ENCODE measurements around the gene CEP68. TPM values are rescaled to one million over a fixed set of nuclear protein-coding genes. Genes with fewer than 3 reads are reported as not detected.

Gene CEP68
- total RNA-seq, 2 experiments from 2014 or later = 4.9 to 6.0 TPM

DNA sequence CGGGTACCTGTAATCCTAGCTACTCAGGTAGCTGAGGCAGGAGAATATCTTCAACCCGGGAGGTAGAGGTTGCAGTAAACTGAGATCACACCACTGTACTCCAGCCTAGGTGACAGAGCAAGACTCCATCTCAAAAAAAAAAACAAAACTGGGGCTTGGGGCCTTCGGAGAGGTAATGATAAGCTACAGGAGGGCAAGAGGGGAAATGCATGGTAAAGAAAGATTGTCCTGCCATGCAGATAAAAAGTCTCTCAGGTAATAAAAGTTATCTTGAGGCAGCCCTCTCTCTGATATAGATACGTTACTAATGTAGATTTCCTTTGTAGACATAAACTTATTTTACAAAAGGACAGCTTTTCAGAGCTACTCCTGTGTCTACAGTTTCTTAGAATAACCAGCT is 77.4 kb downstream of the CEP68 start:
- CTCF ChIA-PET = interaction anchor here (0.8 to 2.8 kb wide), 5 partner anchors 10 to 81 kb away, joined by 3 to 14 read pairs (median 4); no protein-coding TSS in a partner anchor
- DNase-seq = no peak
- Mint-ChIP-seq H3K9me3 (ENCODE audit: low read depth) (no peaks in the 10 kb centered on the region), H3K27me3 (no peaks in the 10 kb centered on the region), H3K4me3 (no peak overlapping the region), H3K27ac (no peak overlapping the region), H3K4me1 (peaks cover 6% of the 10 kb centered on the region), H3K36me3 (ENCODE audit: low read depth) (peaks cover 8% of the 10 kb centered on the region)
- intact Hi-C loops (cut with DNase I, micrococcal nuclease) = loop anchor here in 1 of 2 experiments (5.0 kb wide), 1 partner anchor 1546 kb away; the partner anchor contains the start of genes MDH1 and WDPCP
- POLR2A ChIA-PET = interaction anchor here (0.6 kb wide), 1 partner anchor 273 kb away, joined by 3 read pairs; no protein-coding TSS in a partner anchor
- no peak for ATAC-seq

GRCh38 chr2:65134158-65134557 is 77.9 kb downstream of the CEP68 start:
- intact Hi-C loops (cut with DNase I, micrococcal nuclease) = loop anchor here in 1 of 2 experiments (5.0 kb wide), 1 partner anchor 1547 kb away; the partner anchor contains the start of genes MDH1 and WDPCP
- ChIA-PET POLR2A (interaction anchor here (0.6 to 0.7 kb wide), 2 partner anchors 94 to 272 kb away, joined by 3 read pairs; partner anchors contain the start of gene ACTR2), CTCF (interaction anchor here (0.8 to 2.8 kb wide), 6 partner anchors 9 to 216 kb away, joined by 3 to 14 read pairs (median 4); no protein-coding TSS in a partner anchor)

DNA sequence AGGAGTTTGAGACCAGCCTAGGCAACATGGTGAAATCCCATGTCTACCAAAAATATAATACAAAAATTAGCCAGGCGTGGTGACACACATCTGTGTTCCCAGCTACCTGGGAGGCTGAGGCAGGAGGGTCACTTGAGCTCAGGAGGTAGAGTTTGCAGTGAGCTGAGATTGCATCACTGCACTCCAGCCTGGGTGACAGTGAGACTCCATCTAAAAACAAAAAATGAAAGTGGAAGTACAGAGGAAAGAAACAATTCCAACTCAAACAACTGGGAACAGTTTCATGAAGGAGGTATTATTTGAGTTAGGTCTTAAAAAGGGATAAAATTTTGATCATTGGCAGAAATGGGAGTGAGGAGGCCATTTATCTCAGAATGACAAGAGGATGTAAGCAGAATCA is 80.0 kb downstream of the CEP68 start:
- no peaks in the 10 kb centered on the region for H3K9me3 Mint-ChIP-seq (ENCODE audit: low read depth)
- ChIA-PET POLR2A (interaction anchor here (0.8 kb wide), 1 partner anchor 63 kb away, joined by 7 read pairs; no protein-coding TSS in a partner anchor), CTCF (interaction anchor here (0.6 to 1.5 kb wide), 2 partner anchors 33 to 416 kb away, joined by 3 to 4 read pairs; no protein-coding TSS in a partner anchor)
- no peak for ATAC-seq
- no peaks in the 10 kb centered on the region for H3K36me3 Mint-ChIP-seq (ENCODE audit: low read depth)
- intact Hi-C loops (cut with DNase I, micrococcal nuclease) = no loop called here
- no peak overlapping the region for H3K27ac Mint-ChIP-seq
- H3K27me3 Mint-ChIP-seq = no peaks in the 10 kb centered on the region
- H3K4me3 Mint-ChIP-seq = no peak overlapping the region
- DNase-seq = no peak
- H3K4me1 Mint-ChIP-seq = peaks cover 1% of the 10 kb centered on the region

More at GRCh38 chr2:65134158-65134557, 77.9 kb downstream of the CEP68 start:
- H3K27me3 Mint-ChIP-seq = no peaks in the 10 kb centered on the region
- no peak overlapping the region for H3K4me3 Mint-ChIP-seq
- H3K36me3 Mint-ChIP-seq (ENCODE audit: low read depth) = peaks cover 3% of the 10 kb centered on the region
- ATAC-seq (no peak), DNase-seq (no peak)
- H3K9me3 Mint-ChIP-seq (ENCODE audit: low read depth) = no peaks in the 10 kb centered on the region
- peaks cover 6% of the 10 kb centered on the region for H3K4me1 Mint-ChIP-seq
- H3K27ac Mint-ChIP-seq = no peak overlapping the region

Other genes starting within 250 kb of the CEP68 start
- gene SLC1A4, start 67.0 kb upstream of the CEP68 start, total RNA-seq = 10 to 100 TPM; 15.7 to 16.7 TPM
- 10 to 100 TPM; 77.1 to 84.8 TPM for gene RAB1A, start 73.7 kb downstream of the CEP68 start, total RNA-seq
- gene ACTR2, start 171.4 kb downstream of the CEP68 start, total RNA-seq = 100 to 1,000 TPM; 326 to 388 TPM